GM18867 (cell line): Measurements from ENCODE around the gene KITLG.
"Not testable (repeated sequence)": the region's sequence is repeated elsewhere in the genome, so short reads cannot be mapped to it uniquely, and the experiment has no call there.

Experiments used
- ATAC-seq: cut with Tn5 transposase; IDR thresholded peaks from one replicate; pipeline ENCODE4 v1.9.1; 2021; ENCODE audit warnings: mild to moderate bottlenecking, moderate library complexity; ENCODE audit not compliant: unreplicated experiment

Gene KITLG

GRCh38 chr12:88496891-88497371 is 83.3 kb downstream of the KITLG start:
- ATAC-seq = no peak

GRCh38 chr12:88496429-88496828 is 83.8 kb downstream of the KITLG start:
- no peak for ATAC-seq

DNA sequence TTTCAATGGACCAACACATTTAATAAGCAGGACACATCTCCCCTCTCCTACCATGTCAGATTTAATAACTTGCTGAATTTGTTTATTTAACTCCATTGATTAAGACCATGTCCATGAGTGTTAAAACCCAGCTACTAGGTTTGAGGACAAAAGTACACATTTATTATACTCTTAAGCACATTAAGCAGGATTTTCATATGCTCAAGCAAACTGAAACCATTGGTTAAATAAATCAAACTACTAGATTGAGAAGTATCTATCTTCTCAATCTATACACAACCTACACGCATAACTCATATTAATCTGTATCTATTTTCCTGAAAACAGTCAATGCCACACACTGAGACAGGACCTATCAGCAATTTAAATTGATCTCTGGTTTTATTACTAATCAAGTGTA is 85.2 kb downstream of the KITLG start:
- no peak for ATAC-seq

- ATAC-seq = no peak
These were observed 85.8 kb downstream of the KITLG start for GRCh38 chr12:88494520-88494919.

- ATAC-seq = no peak
These were observed 86.6 kb downstream of the KITLG start for GRCh38 chr12:88493636-88494035.

DNA sequence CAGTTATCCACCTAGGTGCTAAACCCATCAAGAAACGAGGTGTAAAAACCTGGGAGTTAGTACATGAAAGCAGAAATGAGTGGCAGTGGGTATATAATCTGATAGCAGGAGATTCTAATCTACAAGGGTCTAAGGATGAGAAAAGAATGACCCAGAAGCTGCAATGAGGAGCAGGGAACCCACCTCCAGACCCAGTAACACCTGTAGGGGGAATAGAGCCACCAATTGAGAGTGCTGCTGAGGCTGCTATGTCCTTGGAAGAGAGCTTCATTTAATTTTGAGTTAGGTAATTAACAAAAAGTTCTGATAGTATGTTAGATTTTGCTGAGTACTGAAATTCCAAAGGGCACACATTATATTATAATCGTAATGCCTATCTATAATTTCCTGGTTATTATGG is 89.8 kb downstream of the KITLG start:
- no peak for ATAC-seq

GRCh38 chr12:88472775-88473174 is 107.5 kb downstream of the KITLG start:
- ATAC-seq = no peak

GRCh38 chr12:88472248-88472647 is 108.0 kb downstream of the KITLG start:
- no peak for ATAC-seq

- ATAC-seq = no peak
These were observed 108.8 kb downstream of the KITLG start for GRCh38 chr12:88471331-88472045.

GRCh38 chr12:88469154-88469553 is 111.1 kb downstream of the KITLG start:
- no peak for ATAC-seq

DNA sequence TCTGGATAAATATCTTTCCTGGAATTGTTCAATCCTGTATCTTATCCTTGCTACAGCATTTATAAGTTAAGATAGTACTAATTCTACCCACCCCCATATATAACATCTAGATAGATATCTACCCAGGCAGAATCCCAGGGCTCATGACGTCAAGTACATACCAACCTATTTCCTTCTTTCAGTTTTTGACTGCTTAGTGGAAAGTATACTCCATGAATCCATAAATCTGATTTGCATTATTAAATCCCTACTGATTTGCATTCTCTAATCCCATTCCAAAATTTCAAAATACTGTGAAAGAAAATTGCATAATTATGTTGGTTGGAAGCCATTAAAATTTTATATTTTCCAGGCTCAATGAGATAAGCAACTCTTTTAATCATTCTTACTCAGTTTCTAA is 111.7 kb downstream of the KITLG start:
- no peak for ATAC-seq

GRCh38 chr12:88466708-88467107 is 113.6 kb downstream of the KITLG start:
- not testable (repeated sequence) for ATAC-seq

DNA sequence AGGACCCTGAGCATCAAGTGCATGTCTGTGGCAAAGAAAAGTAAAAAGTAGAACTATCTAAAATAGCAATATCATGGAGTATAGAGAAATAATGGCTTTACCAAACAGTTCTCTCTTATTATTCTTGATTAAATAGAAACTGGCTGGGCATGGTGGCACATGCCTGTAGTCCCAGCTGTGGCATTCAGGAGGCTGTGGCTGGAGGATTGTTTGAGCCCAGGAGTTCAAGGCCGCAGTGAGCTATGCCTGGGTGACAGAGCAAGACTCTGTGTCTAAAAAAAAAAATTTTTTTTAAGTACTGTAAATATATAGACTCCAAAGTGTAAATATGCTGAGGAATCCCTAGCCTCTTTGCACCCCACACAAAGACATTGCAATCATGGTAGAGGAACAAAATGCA is 121.9 kb downstream of the KITLG start:
- ATAC-seq = no peak

DNA sequence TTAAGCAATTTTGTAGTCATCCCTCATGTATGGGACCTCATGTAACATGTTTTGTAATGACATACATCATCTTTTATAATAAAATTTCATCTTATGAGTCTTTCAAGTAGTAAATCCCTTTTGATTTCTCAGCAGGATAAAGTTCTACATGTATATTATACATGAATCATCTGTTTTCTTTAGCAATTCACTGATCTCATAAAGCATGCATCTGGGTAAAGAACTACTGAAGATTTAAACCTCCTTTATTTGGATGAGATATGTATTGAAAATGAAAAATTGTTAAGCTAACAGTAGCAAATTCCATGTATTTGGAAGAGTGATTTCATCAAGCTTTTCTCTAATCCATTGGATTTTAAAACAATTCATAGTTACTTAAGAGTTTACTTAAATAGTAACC is 126.9 kb downstream of the KITLG start:
- no peak for ATAC-seq

- no peak for ATAC-seq
These were observed 129.1 kb downstream of the KITLG start for GRCh38 chr12:88451205-88451604.

DNA sequence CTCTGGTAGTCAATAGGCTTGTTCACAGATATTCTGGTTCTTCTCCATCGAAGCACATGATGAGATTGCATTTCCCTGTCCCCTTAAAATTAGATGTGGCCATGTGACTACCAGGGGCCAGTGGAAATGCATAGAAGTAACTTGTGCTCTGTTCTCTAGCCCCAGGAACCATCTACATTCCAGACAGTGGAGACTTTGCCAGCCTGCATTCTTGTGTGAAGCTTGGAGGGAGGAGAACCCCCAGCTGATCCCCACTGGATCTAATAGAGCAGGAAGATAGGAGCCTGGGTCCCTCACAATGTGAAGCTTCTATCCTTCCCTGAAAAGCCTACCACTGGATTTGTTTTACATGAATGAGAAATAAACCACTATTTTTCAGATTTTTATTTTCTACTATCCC is 130.1 kb downstream of the KITLG start:
- no peak for ATAC-seq

- no peak for ATAC-seq
These were observed 131.8 kb downstream of the KITLG start for GRCh38 chr12:88448337-88448915.

DNA sequence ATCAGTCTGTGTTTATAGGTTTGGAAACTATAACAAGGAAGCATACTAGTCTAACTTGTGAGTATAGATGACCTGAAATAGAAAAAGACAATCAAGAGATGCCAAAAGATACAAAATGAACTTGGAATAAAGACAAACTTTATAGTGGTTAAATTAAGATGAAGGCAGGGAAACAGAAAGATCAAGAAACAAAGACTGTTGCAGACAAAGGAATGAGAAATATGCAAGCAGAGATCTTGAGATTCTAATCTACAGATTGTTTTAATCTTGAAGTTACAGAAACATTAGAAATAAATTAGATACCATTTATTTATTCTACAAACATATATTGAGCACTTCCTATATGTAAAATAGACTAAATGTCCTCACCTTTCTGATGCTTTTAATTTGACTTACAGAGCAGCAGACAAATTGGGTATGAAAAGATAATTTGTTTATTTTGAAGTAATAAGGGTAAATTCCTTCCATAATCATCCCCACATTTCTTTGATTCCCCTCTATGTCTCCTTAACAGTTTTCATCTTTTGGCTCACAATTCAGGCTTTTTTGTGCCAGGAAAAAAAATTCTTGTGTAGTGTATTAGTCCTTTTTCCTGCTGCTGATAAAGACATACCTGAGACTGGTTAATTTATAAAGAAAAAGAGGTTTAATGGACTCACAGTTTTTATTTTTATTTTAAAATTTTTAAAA is 134.4 kb downstream of the KITLG start:
- no peak for ATAC-seq

DNA sequence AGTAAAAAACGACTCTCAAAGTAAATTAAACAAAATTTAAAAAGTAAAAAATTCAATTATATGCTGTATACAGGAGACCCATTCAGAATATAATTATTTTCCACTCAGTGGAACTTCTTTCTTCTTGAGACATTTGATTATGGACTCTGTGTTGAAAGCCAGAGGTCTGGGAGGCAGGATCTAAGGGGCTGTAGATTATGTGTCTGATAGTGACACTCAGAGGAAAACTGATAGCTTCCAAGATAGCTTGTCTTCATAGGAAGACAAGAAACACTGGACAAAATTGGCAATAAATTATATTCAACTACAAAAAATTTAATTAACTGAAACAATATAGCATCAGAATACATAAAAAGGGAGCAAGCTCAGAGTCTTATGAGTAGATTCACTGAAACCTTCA is 135.8 kb downstream of the KITLG start:
- no peak for ATAC-seq
